Panc1 (cell line): Measurements from ENCODE around the gene CEP95. TPM values are rescaled to one million over a fixed set of nuclear protein-coding genes. Genes with fewer than 3 reads are reported as not detected.

Source experiments
- ATAC-seq: fragments of 200-7000 bp; cut with Tn5 transposase; 2 replicates; pipeline ENCODE4 v1.9.1; 2020; ENCODE audit warnings: mild to moderate bottlenecking, moderate library complexity
- BruUV-seq: library from RNA; stranded (reverse); fragments of 400-500 nt; replicated peaks from 2 replicates; lab custom pipeline; 2021; lab: Mats Ljungman, UMichigan
- CTCF ChIA-PET: fragments of 300-600 bp; sonication (Branson Sonifier 250); formaldehyde crosslinking; loops from one replicate; lab custom pipeline; 2022; ENCODE audit warnings: antibody characterized with exemption; lab: Charles Lee
- POLR2A ChIA-PET: fragments of 300-600 bp; sonication (Branson Sonifier 250); formaldehyde crosslinking; loops from one replicate; lab custom pipeline; 2022; ENCODE audit warnings: antibody characterized with exemption; lab: Charles Lee
- DNase-seq: peaks from one replicate; pipeline ENCODE4 v3.0.0-alpha.2; 2010; ENCODE audit warnings: low read depth, low spot score
- H3K27ac ChIP-seq: 2 replicates; pipeline ENCODE4 v1.5.1; 2011; ENCODE audit warnings: mild to moderate bottlenecking, low read length, inconsistent platforms
- H3K27me3 ChIP-seq: fragments of 200-500 bp; sonication (Bioruptor generic); 2 replicates; pipeline ENCODE4 v1.6.0; 2014; ENCODE audit warnings: low read length, inconsistent platforms; ENCODE audit not compliant: control insufficient read depth, insufficient read depth
- H3K36me3 ChIP-seq: fragments of 200-500 bp; sonication (Bioruptor generic); 2 replicates; pipeline ENCODE4 v1.5.1; 2014; ENCODE audit warnings: inconsistent platforms, mild to moderate bottlenecking, low read length, moderate library complexity; ENCODE audit not compliant: control insufficient read depth, insufficient read depth
- H3K4me1 ChIP-seq: 2 replicates; pipeline ENCODE4 v1.5.1; 2011; ENCODE audit warnings: inconsistent platforms, mild to moderate bottlenecking, low read length, moderate library complexity; ENCODE audit not compliant: control insufficient read depth, insufficient read depth
- H3K4me3 ChIP-seq, 2 experiments: 2 replicates each; pipeline ENCODE4 v1.5.1; 2011 to 2012; ENCODE audit warnings: low read depth in 2 of 2, low read length in 2 of 2, mild to moderate bottlenecking in 2 of 2, inconsistent platforms in 1 of 2, moderate library complexity in 1 of 2
- H3K9me3 ChIP-seq: fragments of 200-500 bp; sonication (Bioruptor generic); 2 replicates; pipeline ENCODE4 v1.5.1; 2014; ENCODE audit warnings: low read depth, mild to moderate bottlenecking, inconsistent platforms, low read length, moderate library complexity; ENCODE audit not compliant: control insufficient read depth, insufficient read depth
- POLR2AphosphoS5 ChIP-seq: IDR thresholded peaks from 2 replicates; pipeline ENCODE4 v1.6.1; 2012; ENCODE audit warnings: mild to moderate bottlenecking, low read depth, low read length, moderate library complexity
- SIN3A ChIP-seq: IDR thresholded peaks from 2 replicates; pipeline ENCODE4 v1.6.1; 2012; ENCODE audit warnings: low read depth, mild to moderate bottlenecking, low read length, moderate library complexity, borderline replicate concordance; ENCODE audit not compliant: insufficient read depth
- TCF7L2 ChIP-seq: IDR thresholded peaks from 2 replicates; pipeline ENCODE4 v1.6.1; 2011; ENCODE audit warnings: mild to moderate bottlenecking, low read depth, low read length, inconsistent platforms
- in situ Hi-C: cut with HindIII; loops from 2 replicates; pipeline ENCODE4 v1.10.0; 2016; ENCODE audit warnings: low sequenced_read_pairs, low pct_unique_long_range_greater_than_20kb
- intact Hi-C: fragments of 100-400 bp; cut with micrococcal nuclease; formaldehyde crosslinking; loops from one replicate; pipeline ENCODE4 v1.10.0; 2022; ENCODE audit not compliant: unreplicated experiment
- total RNA-seq: library from RNA; stranded (reverse); gene quantifications from one replicate; pipeline ENCODE4 v1.2.1, GENCODE V29; 2021; ENCODE audit not compliant: unreplicated experiment
- TF ChIP-seq, protein P1 (sequence below), 2 experiments: IDR thresholded peaks; 2 replicates each; pipeline ENCODE4 v1.6.1; 2011 to 2012; ENCODE audit warnings: low read depth in 2 of 2, control low read depth in 1 of 2, low read length in 1 of 2, mild to moderate bottlenecking in 1 of 2, moderate library complexity in 1 of 2; ENCODE audit not compliant: insufficient read depth in 1 of 2
- TF ChIP-seq, protein P2 (sequence below): fragments of 450-650 bp; IDR thresholded peaks from 2 replicates; pipeline ENCODE4 v1.5.1; 2017; ENCODE audit warnings: mild to moderate bottlenecking

Gene CEP95
- total RNA-seq, 1 experiment from 2014 or later: 23.2 TPM

GRCh38 chr17:64537488-64537887, 30.7 kb downstream of the CEP95 start:
- BruUV-seq: no TSS peak
- Histone ChIP-seq H3K36me3 (peaks cover 8% of the 10 kb centered on the region), H3K9me3 (no peaks in the 10 kb centered on the region), H3K27me3 (no peaks in the 10 kb centered on the region), H3K4me3 (no peak overlapping the region), H3K4me1 (no peaks in the 10 kb centered on the region), H3K27ac (no peak overlapping the region)
- intact Hi-C loops (no loop called here), in situ Hi-C loops (no loop called here)
- DNase-seq: no peak
- no peak for ATAC-seq
- ChIA-PET POLR2A (interaction anchor here (0.6 kb wide), 2 partner anchors 20 to 125 kb away, joined by 3 to 4 read pairs; no protein-coding TSS in a partner anchor), CTCF (no interaction called here)
- TF ChIP-seq POLR2AphosphoS5 (no peak), SIN3A (no peak), TCF7L2 (no peak)
- TF ChIP-seq, protein P1, sequence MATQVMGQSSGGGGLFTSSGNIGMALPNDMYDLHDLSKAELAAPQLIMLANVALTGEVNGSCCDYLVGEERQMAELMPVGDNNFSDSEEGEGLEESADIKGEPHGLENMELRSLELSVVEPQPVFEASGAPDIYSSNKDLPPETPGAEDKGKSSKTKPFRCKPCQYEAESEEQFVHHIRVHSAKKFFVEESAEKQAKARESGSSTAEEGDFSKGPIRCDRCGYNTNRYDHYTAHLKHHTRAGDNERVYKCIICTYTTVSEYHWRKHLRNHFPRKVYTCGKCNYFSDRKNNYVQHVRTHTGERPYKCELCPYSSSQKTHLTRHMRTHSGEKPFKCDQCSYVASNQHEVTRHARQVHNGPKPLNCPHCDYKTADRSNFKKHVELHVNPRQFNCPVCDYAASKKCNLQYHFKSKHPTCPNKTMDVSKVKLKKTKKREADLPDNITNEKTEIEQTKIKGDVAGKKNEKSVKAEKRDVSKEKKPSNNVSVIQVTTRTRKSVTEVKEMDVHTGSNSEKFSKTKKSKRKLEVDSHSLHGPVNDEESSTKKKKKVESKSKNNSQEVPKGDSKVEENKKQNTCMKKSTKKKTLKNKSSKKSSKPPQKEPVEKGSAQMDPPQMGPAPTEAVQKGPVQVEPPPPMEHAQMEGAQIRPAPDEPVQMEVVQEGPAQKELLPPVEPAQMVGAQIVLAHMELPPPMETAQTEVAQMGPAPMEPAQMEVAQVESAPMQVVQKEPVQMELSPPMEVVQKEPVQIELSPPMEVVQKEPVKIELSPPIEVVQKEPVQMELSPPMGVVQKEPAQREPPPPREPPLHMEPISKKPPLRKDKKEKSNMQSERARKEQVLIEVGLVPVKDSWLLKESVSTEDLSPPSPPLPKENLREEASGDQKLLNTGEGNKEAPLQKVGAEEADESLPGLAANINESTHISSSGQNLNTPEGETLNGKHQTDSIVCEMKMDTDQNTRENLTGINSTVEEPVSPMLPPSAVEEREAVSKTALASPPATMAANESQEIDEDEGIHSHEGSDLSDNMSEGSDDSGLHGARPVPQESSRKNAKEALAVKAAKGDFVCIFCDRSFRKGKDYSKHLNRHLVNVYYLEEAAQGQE (IDR thresholded peaks at IDR 0.05; ENCODE audit: insufficient read depth in 1 of 2, low read depth in 2 of 2, low read length in 1 of 2): no peak
- TF ChIP-seq, protein P2, sequence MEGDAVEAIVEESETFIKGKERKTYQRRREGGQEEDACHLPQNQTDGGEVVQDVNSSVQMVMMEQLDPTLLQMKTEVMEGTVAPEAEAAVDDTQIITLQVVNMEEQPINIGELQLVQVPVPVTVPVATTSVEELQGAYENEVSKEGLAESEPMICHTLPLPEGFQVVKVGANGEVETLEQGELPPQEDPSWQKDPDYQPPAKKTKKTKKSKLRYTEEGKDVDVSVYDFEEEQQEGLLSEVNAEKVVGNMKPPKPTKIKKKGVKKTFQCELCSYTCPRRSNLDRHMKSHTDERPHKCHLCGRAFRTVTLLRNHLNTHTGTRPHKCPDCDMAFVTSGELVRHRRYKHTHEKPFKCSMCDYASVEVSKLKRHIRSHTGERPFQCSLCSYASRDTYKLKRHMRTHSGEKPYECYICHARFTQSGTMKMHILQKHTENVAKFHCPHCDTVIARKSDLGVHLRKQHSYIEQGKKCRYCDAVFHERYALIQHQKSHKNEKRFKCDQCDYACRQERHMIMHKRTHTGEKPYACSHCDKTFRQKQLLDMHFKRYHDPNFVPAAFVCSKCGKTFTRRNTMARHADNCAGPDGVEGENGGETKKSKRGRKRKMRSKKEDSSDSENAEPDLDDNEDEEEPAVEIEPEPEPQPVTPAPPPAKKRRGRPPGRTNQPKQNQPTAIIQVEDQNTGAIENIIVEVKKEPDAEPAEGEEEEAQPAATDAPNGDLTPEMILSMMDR: no peak

DNA sequence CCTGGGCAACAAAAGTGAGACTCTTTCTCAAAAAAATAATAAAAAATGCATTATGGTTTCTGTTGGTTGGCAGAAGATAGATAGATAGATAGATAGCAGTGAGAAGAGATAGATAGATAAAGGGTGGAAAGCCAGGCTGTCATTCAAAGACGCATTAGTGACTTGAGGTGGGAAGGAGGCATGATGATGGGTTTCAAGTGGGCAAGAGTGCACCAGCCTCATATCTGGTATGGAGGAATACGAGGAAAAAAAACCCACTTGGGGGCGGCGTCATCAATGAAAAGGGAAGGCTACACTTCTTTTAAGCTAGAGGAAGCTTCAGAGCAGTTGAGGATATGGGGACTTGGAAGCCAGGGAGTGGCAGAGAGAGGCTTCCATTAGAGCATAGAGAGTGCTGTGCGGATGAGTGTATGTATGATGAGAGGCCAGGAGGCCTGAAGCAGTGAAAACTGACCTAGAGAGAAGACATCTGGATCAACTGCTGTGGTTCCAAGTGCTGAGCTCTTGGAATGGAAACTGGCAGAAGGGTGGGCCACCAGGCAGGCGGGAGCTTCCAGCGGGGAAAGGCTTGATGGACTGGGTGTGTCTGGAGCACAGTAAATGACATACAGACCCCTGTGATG, 31.8 kb downstream of the CEP95 start:
- Histone ChIP-seq H3K36me3 (peaks cover 8% of the 10 kb centered on the region), H3K4me1 (no peaks in the 10 kb centered on the region), H3K4me3 (no peak overlapping the region), H3K9me3 (no peaks in the 10 kb centered on the region), H3K27me3 (no peaks in the 10 kb centered on the region), H3K27ac (no peak overlapping the region)
- BruUV-seq: no TSS peak
- ATAC-seq (peak; percentile 37; the same call in 1 of the 2 replicates), DNase-seq (no peak)
- TF ChIP-seq, protein P2: no peak
- TF ChIP-seq TCF7L2: no peak
- no peak for TF ChIP-seq POLR2AphosphoS5
- TF ChIP-seq, protein P1 (IDR thresholded peaks at IDR 0.05; ENCODE audit: insufficient read depth in 1 of 2, low read depth in 2 of 2, low read length in 1 of 2): no peak
- no peak for TF ChIP-seq SIN3A
- CTCF ChIA-PET: no interaction called here
- POLR2A ChIA-PET: interaction anchor here (0.6 kb wide), 1 partner anchor 98 kb away, joined by 4 read pairs; no protein-coding TSS in a partner anchor
- intact Hi-C loops (no loop called here), in situ Hi-C loops (no loop called here)
